Upper lobe of left lung (tissue), 4 donors: ENCODE results near the gene PPP6R3.

Experiments used
- CTCF ChIP-seq, 6 experiments: fragments of 450-650 bp in 4 of 6; fragments of 200-600 bp in 2 of 6; sonication (generic) in 2 of 6; IDR thresholded peaks; one replicate each; pipeline ENCODE4 v1.5.1; 2016 to 2019; ENCODE audit warnings: antibody characterized with exemption in 6 of 6
- POLR2A ChIP-seq, 4 donors: fragments of 450-650 bp; IDR thresholded peaks; one replicate each; pipeline ENCODE4 v1.5.1; 2016 to 2017; ENCODE audit warnings: antibody characterized with exemption in 4 of 4, mild to moderate bottlenecking in 2 of 4

- TF ChIP-seq CTCF (IDR thresholded peaks at IDR 0.05) (no peak), POLR2A (IDR thresholded peaks at IDR 0.05) (no peak)
Observed at GRCh38 chr11:68650801-68651200, 190.2 kb downstream of the PPP6R3 start.
